HG03045 (cell line): Measurements from ENCODE around the gene BAMBI.
A peak's percentile ranks its signal among the peaks of the same experiment; 100 is the strongest.

ENCODE experiments used
- ATAC-seq: cut with Tn5 transposase; IDR thresholded peaks from one replicate; pipeline ENCODE4 v1.9.1; 2021; ENCODE audit warnings: mild to moderate bottlenecking, moderate library complexity; ENCODE audit not compliant: unreplicated experiment

Gene BAMBI

DNA sequence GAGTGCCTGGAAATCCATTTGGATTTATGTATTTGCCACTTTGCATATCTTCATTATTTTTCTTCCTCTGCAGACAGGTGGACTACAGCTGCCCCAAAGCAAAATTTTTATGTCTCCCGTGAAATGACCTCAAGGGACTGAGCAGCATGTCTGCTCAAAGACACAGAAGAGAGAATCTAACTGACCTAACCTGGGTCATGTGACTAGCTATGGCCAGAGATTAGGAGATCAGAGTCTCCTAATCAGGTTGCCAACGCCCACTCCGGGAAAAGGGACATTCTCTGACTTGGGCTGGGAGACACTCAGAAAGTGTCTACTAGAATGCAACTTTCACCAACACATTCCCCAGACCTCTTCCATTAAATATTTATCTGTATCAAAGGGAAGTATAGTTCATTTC, 2.5 kb upstream of the BAMBI start:
- ATAC-seq = no peak

DNA sequence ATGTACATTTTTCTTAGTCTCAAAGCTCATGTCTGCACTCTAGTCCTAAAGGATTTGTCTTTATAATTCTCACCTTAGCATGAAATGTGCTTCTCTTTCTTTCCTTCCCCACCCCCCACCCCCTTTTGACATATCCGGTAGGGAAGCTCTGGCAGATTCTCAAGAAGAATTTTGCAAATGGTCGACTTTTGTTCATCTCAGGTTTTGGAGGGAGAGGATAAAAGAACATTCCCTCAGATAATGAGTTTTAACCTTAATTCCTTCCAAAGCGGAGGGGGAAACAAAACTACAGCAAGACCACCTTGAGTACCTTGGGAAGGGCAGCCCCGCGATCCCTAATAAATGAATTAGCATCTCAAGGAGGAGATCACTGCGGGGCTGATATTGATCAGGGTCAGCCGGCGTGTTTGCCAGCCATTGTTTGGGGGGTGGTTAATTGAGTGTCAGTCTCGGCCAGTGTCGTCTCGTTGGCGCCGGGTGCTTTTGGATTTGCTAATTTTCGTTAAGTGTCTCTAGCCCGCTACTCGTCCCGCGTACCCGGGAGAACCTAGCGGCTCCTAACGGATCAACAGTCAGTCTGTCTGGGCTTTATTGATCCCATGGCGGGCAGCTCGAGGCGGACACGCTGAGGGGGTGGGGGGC, 874 bp upstream of the BAMBI start:
- ATAC-seq = no peak

DNA sequence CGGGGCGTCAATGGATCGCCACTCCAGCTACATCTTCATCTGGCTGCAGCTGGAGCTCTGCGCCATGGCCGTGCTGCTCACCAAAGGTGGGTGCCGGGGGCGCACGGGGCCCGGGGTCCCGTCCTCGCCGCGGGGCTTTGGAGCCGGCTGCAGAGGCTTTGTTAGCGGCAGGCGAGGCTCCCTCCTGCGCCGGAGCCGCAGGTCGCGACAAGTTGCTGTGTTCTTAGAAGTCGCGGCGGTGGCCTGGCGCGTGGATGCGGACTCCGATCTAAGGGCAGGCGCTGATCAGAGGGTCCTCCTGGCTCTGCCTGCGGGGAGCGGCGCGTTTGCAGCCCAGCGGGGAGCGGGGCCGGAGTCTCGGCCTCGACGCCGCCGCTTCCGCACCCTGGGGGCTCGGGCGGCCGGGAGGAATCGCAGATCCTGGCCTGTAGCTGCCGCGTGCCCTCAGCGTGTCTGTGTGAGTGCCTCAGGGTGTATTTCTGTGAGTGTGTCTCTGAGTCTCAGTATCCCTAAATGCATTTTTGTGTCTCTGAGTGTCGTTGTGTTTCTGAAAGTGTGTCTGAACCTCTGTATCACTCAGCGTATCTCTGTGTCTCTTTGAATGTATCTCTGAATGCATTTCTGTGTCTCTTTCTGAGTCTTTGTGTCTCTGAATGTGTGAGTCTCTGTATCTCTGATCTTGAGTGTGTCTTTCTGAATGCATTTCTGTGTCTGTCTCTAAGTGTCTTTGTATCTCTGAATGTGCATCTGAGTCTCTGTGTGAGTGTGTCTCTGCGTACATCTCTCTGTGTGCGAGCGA, 766 bp downstream of the BAMBI start:
- ATAC-seq = peak; percentile 13

GRCh38 chr10:28678687-28679457, 1.6 kb downstream of the BAMBI start:
- no peak for ATAC-seq

DNA sequence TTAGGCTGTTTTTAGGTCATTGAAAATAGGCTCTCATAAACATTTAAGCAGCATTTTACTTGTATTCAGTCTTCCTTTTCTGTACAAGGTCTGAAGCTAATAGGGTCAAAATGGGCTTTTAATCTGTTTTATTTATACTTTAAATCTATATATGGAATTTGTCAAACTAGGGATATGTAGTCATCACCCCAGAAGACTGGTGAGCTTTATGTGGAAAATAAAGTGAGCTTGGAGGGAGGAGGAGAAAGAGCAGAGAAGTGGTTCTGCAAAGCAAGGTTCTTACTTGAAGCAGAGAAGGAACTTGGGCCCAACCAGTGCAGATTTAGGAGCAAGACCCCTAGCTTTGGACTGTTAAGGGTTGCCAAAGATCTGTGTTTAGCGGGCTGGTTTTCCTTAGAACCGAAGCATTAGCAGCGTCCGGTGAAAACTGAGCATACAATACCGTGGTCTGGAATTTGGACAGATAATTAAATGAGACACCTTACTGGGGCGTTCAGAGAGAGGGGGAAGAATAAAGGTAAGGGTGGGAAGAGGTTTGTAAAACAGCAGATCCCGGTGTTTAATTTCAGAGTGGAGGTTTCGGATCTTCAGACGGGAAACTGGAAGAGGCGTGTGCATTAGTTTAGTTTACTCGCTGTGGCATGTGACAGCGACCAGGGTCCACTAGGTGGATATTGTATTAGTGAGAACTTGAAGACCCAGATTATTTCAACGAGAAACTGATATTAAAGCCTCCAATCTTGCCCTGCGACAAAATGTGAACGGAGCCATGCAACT, 2.4 kb downstream of the BAMBI start:
- ATAC-seq = no peak

- no peak for ATAC-seq
Observed at GRCh38 chr10:28680358-28680752, 3.0 kb downstream of the BAMBI start.

DNA sequence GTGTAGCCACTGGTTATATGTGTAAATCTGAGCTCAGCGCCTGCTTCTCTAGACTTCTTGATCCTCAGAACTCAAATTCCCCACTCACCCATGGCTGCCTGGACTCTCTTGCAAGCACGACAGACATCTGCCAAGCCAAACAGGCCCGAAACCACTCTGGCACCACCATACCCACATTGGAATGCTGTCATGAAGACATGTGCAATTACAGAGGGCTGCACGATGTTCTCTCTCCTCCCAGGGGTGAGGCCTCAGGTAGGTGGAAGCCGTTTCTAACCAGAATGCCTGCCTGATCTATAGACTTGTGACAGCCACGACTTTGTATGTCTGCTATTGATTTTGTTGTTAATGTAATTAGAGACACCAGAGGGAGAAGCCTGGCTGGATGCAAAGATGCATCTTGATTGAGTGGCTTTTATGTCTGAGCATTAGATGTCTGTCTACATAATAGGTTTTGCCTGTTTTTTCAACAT, 4.0 kb downstream of the BAMBI start:
- ATAC-seq = no peak

DNA sequence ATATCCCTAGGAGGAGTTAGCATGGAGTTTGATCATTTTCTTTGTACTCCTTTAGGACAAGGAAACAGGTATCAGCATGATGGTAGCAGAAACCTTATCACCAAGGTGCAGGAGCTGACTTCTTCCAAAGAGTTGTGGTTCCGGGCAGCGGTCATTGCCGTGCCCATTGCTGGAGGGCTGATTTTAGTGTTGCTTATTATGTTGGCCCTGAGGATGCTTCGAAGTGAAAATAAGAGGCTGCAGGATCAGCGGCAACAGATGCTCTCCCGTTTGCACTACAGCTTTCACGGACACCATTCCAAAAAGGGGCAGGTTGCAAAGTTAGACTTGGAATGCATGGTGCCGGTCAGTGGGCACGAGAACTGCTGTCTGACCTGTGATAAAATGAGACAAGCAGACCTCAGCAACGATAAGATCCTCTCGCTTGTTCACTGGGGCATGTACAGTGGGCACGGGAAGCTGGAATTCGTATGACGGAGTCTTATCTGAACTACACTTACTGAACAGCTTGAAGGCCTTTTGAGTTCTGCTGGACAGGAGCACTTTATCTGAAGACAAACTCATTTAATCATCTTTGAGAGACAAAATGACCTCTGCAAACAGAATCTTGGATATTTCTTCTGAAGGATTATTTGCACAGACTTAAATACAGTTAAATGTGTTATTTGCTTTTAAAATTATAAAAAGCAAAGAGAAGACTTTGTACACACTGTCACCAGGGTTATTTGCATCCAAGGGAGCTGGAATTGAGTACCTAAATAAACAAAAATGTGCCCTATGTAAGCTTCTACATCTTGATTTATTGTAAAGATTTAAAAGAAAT, 4.8 kb downstream of the BAMBI start:
- ATAC-seq = no peak

GRCh38 chr10:28684157-28684985, 7.0 kb downstream of the BAMBI start:
- ATAC-seq = no peak

- no peak for ATAC-seq
Observed at GRCh38 chr10:28684986-28685580, 7.8 kb downstream of the BAMBI start.

DNA sequence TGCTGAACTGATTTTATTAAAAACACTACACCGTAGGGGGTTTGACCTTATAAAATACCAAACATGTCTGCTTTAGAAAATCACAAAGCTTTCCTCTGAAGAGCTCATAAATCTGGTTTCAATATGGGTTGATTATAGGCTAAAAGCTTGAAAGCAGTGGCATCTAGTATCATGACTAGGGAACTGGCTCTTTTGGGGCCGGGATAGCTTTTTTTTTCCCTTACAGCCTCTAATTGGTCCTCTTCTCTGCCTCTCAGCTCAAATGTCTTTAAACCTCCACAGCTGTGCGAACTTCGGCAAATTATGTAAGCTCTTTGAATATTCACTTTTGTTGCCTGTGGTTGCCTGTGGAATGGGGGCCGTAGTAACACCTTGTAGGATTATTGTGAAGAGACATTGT, 8.4 kb downstream of the BAMBI start:
- ATAC-seq = no peak

GRCh38 chr10:28686835-28687682, 9.7 kb downstream of the BAMBI start:
- no peak for ATAC-seq

GRCh38 chr10:28687683-28688001, 10.3 kb downstream of the BAMBI start:
- ATAC-seq = no peak

DNA sequence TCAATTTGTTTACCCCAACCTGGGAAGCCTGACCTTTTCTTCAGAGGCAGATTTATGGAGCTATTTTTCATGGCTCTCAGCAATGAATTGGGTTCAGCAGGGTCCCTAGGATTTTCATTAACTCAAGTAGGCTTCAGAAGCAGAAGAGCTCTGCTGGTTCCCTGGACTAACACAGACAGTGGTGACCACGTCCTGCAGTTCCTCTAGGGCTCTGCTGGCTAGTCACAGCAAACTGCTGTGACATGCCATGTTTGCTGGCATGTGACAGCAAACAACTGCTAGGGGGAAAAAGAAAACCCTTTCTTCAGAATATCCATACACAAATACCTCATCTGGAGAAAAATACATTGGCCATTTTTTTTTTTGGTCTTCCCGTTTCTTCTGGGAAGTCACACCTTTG, 13.2 kb downstream of the BAMBI start:
- ATAC-seq = no peak

DNA sequence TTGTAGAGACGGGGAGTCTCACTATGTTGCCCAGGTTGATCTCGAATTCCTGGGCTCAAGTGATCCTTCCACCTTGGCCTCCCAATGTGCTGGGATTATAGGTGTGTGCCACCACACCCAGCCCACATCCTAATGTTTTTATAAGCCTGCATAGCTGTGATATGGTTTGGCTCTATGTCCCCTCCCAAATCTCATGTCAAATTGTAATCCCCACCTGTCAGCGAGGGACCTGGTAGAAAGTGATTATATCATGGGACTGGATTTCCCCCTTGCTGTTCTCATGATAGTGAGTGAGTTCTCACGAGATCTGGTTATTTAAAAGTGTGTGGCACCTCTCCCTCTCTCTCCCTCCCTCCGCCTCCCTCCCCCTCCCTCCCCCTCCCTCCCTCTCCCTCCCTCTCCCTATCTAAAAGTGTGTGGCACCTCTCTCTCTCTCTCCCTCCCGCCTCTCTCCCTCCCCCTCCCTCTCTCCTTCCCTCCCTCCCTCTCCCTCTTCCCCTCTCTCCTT, 13.9 kb downstream of the BAMBI start:
- ATAC-seq = no peak

GRCh38 chr10:28692050-28692449, 14.7 kb downstream of the BAMBI start:
- no peak for ATAC-seq

- ATAC-seq = no peak
Observed at GRCh38 chr10:28694530-28694929, 17.2 kb downstream of the BAMBI start.

DNA sequence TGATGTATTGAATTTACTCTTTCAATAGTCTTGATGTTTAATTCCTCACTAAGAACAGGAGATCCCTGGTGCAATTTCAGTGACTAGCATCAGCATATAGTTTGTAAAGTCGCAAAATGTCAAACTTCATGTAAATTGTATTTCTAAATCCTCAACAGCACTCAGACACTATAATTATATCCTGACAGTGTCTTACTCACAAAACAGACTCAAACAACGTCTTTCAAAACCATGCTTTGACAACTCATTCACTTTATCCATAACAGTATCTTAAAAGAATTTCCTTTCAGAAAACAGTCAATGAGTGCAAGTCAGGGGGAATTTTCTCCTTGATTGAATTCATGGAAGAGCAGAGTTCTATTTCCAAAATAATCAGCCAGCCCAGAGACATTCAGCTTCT, 20.8 kb downstream of the BAMBI start:
- ATAC-seq = no peak
